IMR-90 (cell line): ENCODE data around the gene CEP63.

Source experiments
- BHLHE40 ChIP-seq: fragments of 150-350 bp; IDR thresholded peaks from 2 replicates; pipeline ENCODE4 v1.6.1; 2016; ENCODE audit warnings: mild to moderate bottlenecking, low read depth, low read length
- CEBPB ChIP-seq: IDR thresholded peaks from 2 replicates; pipeline ENCODE4 v1.6.1; 2012; ENCODE audit warnings: low read depth, low read length, improper control_type of control experiment
- ELK1 ChIP-seq: fragments of 150-350 bp; IDR thresholded peaks from 2 replicates; pipeline ENCODE4 v1.6.1; 2016; ENCODE audit warnings: low read depth, mild to moderate bottlenecking, low read length, moderate library complexity, borderline replicate concordance
- MAZ ChIP-seq: IDR thresholded peaks from 2 replicates; pipeline ENCODE4 v1.6.1; 2012; ENCODE audit warnings: low read depth, mild to moderate bottlenecking, low read length, improper control_type of control experiment, moderate library complexity, borderline replicate concordance
- MXI1 ChIP-seq: IDR thresholded peaks from 2 replicates; pipeline ENCODE4 v1.6.1; 2012; ENCODE audit warnings: low read depth, mild to moderate bottlenecking, low read length, moderate library complexity, borderline replicate concordance
- NFE2L2 ChIP-seq: fragments of 150-350 bp; IDR thresholded peaks from 2 replicates; pipeline ENCODE4 v1.6.1; 2016; ENCODE audit warnings: low read depth, mild to moderate bottlenecking, low read length
- POLR2A ChIP-seq: IDR thresholded peaks from 2 replicates; pipeline ENCODE4 v1.6.1; 2012; ENCODE audit warnings: mild to moderate bottlenecking, low read depth, low read length
- SMC3 ChIP-seq: fragments of 150-350 bp; IDR thresholded peaks from 2 replicates; pipeline ENCODE4 v1.6.1; 2016; ENCODE audit warnings: low read depth, mild to moderate bottlenecking, antibody characterized with exemption, low read length, moderate library complexity
- USF2 ChIP-seq: fragments of 150-350 bp; IDR thresholded peaks from 2 replicates; pipeline ENCODE4 v1.6.1; 2017; ENCODE audit warnings: mild to moderate bottlenecking, antibody characterized with exemption, low read length, low read depth
- TF ChIP-seq, protein P1 (sequence below): conservative IDR thresholded peaks from 2 replicates; pipeline ENCODE4 v1.5.1; 2012; ENCODE audit warnings: mild to moderate bottlenecking, low read depth, low read length, improper control_type of control experiment

DNA sequence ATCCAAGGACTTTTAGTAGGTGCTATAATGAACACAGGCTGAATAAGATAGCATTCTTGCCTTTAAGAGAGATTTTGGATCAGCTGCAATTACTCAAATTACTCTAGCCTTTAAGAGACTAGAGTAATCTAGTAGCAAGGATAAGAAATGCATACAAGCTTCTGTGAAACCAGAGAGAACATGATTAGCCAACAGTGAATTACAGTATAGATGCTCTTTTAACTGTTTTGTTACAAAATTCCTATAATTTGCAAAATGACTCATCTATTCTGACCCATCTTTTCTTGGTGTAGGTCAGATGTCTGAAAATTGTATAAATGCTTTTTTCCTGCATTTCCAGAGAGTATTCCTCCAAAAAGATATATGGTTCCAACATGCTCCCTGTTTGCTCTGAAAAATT lies 66.9 kb downstream of the CEP63 start:
- TF ChIP-seq, protein P1, sequence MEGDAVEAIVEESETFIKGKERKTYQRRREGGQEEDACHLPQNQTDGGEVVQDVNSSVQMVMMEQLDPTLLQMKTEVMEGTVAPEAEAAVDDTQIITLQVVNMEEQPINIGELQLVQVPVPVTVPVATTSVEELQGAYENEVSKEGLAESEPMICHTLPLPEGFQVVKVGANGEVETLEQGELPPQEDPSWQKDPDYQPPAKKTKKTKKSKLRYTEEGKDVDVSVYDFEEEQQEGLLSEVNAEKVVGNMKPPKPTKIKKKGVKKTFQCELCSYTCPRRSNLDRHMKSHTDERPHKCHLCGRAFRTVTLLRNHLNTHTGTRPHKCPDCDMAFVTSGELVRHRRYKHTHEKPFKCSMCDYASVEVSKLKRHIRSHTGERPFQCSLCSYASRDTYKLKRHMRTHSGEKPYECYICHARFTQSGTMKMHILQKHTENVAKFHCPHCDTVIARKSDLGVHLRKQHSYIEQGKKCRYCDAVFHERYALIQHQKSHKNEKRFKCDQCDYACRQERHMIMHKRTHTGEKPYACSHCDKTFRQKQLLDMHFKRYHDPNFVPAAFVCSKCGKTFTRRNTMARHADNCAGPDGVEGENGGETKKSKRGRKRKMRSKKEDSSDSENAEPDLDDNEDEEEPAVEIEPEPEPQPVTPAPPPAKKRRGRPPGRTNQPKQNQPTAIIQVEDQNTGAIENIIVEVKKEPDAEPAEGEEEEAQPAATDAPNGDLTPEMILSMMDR = no peak
- no peak for TF ChIP-seq USF2
- no peak for TF ChIP-seq POLR2A
- TF ChIP-seq MAZ = no peak
- no peak for TF ChIP-seq BHLHE40
- no peak for TF ChIP-seq CEBPB
- no peak for TF ChIP-seq SMC3
- no peak for TF ChIP-seq ELK1
- TF ChIP-seq MXI1 = no peak
- no peak for TF ChIP-seq NFE2L2
